Hepatocyte (in vitro differentiated cells): ENCODE measurements around the gene EOLA1.

Experiments
- EZH2 ChIP-seq: fragments of 200-600 bp; sonication (generic); IDR thresholded peaks from 2 replicates; pipeline ENCODE4 v1.6.1; 2016; ENCODE audit warnings: antibody characterized with exemption, mild to moderate bottlenecking, borderline replicate concordance
- TF ChIP-seq, protein P1 (sequence below): fragments of 200-600 bp; sonication (generic); IDR thresholded peaks from 2 replicates; pipeline ENCODE4 v1.5.1; 2016; ENCODE audit warnings: antibody characterized with exemption, mild to moderate bottlenecking; ENCODE audit not compliant: poor library complexity

DNA sequence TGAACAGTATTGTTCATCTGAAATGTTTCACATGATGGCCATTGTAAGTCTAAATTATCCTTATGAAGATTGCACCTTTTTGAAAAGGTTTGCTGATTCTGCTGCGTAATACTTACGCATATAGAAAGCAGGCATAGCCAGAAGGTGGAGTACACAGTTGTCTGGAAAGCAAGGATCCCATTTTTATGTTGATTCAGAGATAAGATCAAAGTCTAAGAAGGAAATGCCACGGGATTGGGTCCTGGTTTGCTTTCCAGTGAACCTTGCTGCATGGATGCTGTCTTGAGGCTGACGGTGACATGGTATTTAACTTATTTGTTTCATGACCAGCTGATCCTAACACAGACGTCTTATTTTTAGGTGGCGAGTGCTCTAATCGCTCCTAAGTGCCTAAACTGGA lies 31.0 kb downstream of the EOLA1 start:
- TF ChIP-seq, protein P1, sequence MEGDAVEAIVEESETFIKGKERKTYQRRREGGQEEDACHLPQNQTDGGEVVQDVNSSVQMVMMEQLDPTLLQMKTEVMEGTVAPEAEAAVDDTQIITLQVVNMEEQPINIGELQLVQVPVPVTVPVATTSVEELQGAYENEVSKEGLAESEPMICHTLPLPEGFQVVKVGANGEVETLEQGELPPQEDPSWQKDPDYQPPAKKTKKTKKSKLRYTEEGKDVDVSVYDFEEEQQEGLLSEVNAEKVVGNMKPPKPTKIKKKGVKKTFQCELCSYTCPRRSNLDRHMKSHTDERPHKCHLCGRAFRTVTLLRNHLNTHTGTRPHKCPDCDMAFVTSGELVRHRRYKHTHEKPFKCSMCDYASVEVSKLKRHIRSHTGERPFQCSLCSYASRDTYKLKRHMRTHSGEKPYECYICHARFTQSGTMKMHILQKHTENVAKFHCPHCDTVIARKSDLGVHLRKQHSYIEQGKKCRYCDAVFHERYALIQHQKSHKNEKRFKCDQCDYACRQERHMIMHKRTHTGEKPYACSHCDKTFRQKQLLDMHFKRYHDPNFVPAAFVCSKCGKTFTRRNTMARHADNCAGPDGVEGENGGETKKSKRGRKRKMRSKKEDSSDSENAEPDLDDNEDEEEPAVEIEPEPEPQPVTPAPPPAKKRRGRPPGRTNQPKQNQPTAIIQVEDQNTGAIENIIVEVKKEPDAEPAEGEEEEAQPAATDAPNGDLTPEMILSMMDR: no peak
- TF ChIP-seq EZH2: no peak
